HG03432 (cell line): ENCODE results near the gene THBS2.
"Not testable (repeated sequence)": the region's sequence is repeated elsewhere in the genome, so short reads cannot be mapped to it uniquely, and the experiment has no call there.

ENCODE experiments used
- ATAC-seq: cut with Tn5 transposase; IDR thresholded peaks from one replicate; pipeline ENCODE4 v1.9.1; 2021; ENCODE audit warnings: mild to moderate bottlenecking, moderate library complexity; ENCODE audit not compliant: unreplicated experiment

THBS2 gene

DNA sequence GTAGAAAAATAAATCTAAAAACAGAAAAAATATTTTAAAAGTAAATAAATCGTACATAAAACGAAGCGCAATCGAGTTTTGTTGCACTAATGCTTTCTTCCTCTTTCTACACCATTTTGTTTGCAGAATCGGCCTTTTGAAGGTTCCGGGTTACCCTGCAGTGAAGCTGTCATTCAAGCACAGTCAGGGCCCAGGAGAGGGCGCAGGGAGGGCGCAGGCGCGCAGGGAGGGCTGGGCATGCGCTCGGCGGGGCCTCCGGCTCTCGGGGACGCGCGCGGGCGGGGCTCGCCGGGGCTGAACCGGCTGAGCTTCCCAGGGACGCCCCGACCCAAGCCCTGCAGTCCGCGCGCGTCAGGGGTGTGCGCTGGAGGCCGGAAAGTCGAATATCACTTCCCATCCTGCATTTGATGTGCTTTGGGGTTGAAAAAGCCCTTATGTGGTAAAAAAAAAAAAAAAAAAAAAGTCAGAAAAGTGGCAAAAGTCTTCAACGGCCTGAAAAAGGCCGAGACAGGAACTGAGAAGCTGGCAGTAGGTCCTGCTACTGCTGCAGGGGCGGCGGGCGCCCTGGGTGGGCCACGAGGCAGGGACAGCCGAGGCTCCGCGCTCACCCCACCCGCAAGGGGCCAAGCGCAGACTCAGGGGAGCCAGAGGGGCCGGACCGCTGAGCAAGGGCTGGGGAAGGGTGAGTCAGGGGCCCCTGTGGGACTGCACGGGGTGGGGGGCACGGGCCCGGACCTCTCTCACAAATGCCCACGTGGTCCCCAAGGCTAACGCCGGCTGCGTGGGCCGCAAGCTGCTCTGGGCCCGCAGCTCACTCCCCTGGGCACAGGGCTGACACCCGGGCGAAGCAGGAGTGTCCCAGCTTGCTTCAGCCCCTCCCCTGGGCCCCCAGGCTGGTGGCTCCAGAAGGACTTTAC is 40.5 kb downstream of the THBS2 start:
- peak; percentile 100 for ATAC-seq

DNA sequence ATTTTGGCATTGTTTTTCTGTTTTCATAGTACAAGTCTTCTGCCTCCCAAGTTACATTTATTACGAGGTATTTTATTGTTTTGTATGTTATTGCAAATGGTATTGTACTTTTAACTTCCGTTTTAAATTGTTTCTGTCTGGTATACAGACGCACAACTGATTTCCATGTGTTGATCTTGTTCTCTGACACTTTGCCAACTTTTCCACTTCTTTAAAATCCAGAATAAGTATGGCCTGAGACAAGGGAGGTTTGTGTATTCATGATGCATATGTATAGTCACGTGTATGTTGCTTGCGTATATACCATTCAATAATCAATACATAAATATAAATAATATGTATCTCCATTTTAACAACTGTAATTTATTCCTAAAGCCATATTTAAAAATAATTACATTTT is 41.2 kb downstream of the THBS2 start:
- no peak for ATAC-seq

DNA sequence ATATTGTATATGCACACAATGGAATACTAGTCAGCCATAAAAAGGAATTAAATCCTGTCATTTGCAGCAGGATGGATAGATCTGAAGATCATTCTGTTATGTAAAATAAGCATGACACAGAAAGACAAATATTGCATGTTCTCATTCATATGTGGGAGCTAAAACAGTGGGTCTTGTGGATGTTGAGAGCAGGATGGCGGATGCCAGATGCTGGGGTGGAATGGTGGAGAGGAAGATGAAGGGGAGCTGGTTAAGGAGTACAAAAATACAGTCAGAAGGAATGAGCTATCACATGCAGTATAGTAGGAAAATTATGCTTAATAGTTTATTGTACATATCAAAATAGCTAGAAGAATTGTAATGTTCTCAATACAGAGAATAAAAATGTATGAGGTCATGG is 41.8 kb downstream of the THBS2 start:
- ATAC-seq: no peak

DNA sequence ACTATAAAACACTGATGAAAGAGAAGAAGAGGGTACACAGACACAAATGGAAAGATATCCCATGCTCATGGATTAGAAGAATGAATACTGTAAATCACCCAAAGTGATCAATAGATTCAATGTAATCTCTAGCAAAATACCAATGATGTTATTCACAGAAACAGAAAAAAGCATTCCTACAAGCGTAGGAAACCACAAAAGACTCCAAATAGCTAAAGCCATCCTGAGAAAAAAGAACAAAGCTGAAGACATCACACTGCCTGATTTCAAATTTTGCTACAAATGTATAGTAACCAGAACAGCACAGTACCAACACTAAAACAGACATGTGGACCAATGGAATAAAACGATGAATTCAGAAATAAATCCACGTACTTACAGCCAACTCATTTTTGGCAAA is 43.0 kb downstream of the THBS2 start:
- ATAC-seq: no peak

DNA sequence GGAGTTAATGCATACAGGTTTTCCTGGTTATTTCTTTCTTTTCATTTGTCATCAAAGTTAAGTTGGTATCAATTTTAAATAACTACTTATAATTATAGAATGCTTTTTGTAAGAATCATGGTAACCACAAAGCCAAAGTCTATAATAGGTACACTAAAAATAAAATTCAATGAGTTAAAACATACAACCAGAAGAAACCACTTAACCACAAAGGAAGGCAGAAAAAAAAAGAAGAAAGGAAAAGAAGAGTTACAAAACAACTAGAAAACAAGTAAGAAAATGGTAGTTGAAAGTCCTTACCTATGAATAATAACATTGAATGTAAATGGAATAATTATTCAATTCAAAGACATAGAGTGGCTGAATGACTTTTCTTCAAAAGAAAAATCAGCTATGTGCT is 45.6 kb downstream of the THBS2 start:
- ATAC-seq: no peak

DNA sequence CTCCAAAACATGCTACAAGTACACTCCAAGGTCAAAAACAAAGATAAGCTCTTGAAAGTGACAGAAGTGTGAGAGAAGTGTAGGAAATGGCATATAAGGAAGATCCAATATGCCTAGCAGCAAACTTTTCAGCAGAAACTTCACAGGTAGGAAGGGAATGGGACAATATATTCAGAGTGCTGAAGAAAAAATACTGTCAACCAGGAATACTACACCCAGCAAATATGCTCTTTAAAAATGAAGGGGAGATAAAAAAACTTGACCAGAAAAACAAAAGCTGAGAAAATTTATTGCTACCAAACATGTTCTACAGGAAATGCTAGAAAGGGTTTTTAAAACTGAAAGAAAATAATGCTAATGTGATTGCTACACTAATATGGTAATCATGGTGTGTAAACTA is 46.2 kb downstream of the THBS2 start:
- ATAC-seq: no peak

DNA sequence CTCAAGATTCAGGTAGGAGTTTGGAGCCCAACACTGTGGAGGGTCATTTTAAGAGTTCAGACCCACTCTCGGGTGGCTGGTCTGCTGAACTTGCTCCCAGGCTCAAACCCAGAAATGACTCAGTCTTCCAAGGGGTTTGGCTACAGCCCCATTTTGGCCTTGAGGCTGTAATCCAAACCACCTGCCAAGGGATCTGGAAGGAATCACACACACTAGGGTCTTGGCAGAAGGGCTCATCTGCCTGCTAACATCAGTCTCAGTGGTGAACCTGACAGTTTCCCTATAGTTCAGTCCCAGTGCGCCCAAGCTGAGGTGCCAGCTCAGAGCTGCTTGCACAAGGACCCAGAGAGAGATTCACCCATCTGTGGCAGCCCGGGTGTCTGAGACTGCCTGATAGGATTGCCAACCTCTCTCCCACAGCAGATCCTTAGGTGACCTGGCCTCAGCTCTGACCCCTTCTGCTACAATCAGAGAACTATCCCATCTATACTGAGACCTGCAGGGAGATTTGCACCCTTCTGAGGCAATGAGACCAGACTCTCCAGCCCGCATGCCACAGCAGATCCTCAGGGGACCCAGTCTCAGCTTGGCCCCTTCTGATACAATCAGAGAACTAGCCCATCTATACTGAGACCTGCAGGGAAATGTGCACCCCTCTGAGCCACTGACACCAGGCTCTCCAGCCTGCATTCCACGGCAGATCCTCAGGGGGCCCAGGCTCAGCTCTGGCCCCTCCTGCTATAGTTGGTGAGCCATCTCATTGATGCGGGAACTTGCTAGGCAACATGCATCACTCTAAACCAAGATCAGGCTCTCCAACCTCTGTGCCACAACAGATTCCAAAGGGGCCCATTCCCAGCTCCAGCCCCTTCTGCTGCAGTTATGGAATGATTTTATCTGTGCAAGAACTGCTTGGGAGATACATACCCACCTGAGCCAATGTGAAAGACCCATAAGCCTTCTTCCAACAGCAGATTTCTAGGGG is 48.2 kb downstream of the THBS2 start:
- no peak for ATAC-seq

DNA sequence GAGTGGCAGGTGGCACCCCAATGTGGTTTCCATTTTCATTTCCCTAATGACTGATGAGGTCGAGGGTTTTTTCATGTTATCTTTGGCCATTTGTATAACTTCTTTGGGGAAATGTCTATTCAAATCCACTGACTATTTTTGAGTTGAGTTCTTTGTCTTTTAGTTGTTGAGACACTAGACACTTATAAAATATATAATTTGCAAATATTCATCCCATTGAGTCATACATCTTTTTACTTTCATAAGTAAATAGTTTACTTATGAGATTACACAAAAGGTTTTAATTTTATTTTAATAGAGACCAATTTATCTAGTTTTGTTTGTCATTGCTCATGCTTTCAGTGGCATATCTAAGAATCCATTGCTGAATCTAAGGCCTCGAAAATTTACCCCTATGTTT is 49.5 kb downstream of the THBS2 start:
- ATAC-seq: no peak

DNA sequence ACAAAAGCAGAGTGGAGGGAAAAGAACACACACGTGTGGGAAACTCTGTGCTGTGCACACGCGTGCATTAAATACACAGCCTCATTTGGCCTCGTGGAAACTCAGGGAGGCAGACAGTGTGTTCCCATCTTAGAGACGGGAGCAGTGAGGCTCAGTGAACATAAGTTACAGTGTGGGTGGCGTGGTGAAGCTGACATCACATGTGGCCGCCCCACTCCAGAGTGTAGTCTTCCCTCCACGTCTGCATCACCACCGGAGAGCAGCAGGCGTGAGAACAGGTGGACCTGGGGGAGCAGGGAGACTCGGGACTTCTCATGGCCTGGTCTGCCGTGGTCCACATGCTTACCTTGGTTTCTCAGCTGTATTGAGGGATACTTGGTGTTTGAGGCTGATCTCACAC is 51.7 kb downstream of the THBS2 start:
- no peak for ATAC-seq

DNA sequence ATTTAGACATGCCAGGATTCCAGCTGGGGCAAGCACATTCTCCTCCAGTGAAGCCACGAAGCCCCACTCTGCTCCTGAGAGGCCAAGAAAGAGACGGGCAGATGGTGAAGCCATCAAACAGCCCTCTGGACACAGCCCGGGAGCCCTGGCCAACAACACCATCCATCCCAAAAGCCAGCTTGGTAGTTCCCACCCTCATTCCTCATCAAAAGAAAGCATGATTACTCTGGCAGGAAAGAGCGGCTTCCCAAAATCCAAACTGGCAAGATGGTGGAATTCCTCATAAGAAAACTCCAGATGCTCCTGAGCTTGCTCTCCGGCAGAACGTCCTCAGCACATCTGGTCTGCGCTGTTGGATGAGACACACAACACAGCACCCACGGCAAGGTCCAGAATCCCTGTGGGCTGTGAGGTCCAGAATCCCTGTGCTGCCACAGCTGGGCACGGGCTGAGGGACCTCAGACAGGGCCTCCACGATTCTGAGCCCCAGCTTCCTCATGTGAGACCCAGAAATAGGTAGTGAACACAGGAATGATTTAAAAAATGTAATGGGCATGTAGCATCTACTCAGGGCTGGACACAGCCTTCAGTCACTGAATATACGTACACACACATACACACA is 52.6 kb downstream of the THBS2 start:
- no peak for ATAC-seq

DNA sequence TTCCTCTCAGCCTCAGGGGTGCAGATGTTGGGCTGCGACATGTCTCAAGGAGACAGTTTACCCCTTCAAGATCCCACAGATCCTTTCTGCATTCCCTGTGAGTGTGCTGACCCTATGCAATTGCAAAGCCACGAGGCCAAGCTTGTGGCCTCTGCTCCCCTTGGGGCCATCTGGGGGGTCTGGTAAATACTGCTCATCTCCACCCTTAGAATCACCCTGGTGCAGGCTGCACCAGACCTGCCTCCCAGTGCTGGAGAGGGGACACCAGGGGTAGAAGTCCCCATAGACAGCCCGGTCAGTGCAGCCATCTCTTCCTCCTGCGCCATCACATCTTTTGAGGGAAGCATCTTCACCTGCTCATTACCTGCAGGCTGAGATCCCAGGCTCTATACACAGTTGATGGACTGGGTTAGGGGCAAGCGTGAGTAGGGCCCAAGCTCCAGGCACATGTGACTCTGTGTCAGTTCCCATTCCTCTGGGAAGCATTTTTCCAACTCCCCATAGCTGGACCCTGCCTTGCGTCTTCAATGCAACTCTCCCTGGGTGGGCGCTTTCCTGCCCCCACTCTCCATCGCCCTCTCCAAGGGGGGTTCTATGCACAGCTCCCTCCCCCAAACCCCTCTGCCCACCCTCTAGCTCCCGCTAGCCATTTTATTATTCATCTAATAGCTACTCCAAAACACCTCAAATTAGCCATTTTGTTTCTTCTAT is 53.9 kb downstream of the THBS2 start:
- ATAC-seq: no peak

DNA sequence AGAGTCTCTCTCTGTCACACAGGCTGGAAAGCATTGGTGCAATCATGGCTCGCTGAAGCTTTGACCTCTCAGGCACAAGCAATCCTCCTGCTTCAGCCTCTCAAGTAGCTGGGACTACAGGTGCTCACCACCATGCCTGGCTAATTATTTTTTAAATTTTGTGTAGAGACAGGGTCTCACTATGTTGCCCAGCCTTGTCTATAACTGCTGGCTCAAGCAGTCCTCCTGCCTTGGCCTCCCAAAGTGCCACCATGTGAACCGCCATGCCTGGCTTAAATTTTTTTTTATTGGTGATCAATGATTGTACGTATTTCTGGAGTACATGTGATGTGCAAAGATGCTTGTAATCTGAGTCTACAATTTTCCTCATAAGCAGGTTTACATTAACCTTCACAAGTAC is 54.8 kb downstream of the THBS2 start:
- no peak for ATAC-seq

DNA sequence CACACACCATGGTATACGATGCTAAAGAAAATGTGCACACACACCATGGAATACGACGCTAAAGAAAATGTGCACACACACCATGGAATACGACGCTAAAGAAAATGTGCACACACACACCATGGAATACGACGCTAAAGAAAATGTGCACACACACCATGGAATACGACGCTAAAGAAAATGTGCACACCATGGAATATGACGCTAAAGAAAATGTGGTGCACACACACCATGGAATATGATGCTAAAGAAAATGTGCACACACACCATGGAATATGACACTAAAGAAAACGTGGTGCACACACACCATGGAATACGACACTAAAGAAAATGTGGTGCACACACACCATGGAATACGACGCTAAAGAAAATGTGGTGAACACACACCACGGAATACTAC is 55.7 kb downstream of the THBS2 start:
- ATAC-seq: not testable (repeated sequence)

DNA sequence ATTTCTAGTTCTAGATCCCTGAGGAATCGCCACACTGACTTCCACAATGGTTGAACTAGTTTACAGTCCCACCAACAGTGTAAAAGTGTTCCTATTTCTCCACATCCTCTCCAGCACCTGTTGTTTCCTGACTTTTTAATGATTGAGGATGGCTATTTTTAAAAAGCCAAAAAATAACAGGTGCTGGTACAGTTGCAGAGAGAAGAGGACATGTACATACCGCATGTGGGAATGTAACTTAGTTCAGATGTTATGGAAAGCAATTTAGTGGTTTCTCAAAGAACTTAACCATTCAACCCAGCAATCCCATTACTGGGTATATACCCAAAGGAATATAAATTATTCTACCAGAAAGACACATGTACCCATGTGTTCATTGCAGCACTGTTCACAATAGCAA is 57.4 kb downstream of the THBS2 start:
- not testable (repeated sequence) for ATAC-seq

DNA sequence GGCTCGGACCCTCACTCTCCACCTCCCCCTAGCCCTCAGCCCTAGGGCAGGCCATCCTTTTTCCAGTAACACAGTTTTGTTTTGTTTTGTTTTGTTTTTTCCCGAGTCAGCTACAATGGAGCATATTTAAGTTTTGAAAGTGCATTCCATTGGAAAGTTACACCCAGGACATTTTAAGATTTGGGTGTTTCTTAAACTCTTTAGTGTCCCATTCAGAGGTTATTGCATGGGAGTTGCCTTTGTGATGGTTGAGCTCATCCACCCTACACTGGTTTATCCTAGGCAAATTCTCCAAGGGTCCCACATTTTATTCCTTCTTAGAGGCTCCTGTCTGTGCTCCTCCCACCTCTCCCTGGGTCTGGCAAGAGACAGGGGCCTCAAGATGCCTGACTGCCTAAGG is 58.9 kb downstream of the THBS2 start:
- ATAC-seq: no peak

DNA sequence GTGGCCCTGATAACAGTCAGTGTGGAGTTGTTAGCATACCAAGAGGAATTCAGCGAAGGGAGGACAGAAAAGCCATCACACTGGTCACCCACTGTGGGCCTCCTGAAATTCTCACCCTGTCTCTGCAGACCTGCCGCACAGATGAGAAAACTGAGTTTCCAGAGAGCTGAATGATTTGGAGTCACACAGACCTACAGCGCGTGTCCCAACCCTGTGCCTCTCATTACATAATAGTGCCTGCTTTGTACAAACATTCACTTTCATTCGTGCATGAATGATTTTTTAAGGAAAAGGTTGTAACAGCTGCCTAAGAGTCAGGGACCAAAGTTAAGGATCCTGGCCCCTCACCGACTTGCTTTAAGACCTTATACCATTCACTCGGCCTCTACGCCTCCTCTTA is 62.7 kb downstream of the THBS2 start:
- ATAC-seq: no peak

DNA sequence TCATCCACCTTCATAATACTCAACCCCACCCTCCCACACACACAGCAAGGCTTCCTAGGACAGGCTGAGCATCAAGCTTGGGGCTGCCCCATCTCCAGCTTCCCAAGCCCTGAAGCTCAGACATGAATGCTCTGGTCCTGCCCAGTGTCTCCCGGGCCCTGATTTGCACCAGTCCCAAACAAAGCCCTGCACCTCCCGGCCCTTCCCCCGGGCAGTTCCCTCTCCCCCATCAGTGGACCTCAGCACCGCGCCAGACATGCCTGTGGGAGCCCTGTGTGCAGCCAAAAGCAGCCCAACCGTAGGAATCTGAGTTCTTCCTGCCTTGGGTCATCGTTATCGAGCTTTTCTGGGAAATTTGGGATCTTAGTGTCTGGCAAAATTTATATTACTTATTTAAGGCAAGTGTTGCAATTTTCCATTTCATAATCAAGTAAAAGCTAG is 63.5 kb downstream of the THBS2 start:
- no peak for ATAC-seq

DNA sequence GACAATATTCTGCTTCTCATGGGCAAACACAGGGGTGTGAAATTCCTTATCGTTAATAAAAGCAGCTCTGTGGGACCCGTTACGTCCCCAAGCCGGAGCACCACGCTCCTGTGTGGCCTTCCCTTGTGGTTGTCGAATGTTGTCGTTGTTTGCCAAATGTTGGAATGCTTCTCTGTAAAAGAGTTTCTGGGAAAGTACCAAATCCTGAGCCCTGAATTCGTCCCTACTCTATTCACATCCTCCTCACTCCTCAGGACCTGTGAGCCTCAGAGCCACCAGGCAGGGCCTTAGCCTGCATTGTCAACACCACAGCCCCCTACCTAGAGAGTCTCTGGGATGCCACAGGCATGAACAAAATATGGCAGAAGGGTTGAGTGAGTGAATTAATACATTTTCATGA is 64.0 kb downstream of the THBS2 start:
- ATAC-seq: no peak

DNA sequence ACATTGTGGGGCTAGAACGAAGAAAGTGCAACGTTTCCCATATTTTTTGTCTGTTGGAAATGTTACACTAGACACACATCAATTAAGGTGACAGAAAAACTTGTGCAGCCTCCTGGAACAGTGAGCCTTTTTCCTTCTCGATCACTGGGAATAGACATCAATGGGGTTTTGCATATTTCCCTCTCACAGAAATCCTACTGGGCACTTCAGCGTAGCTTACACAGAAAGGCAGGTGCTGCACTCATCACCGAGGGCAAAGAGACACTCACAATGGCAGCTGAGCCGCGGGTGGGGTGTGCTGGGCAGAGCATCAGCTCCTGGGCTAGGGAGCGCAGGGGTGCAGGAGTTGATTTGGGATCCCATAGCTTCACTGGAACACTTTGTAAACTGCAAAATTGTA is 64.5 kb downstream of the THBS2 start:
- ATAC-seq: no peak

DNA sequence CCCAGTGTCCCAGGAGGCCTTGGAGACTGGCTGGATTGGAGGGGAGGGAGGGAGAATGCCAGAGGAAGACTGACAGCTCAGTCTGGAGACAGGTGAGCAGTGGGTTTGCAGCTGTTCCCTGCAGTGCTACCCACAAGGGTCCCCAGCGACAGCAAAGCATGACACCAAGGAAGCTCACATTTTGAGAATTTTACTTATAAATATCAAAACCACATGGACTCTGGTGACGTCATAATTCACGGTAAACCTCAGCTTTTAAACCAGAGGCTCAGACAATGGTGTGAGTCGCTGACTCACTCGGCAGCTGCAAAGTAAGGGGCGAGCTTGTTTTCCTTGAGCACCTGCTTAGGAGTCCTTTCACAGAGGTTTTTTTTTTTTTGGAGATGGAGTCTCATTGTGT is 65.2 kb downstream of the THBS2 start:
- no peak for ATAC-seq

DNA sequence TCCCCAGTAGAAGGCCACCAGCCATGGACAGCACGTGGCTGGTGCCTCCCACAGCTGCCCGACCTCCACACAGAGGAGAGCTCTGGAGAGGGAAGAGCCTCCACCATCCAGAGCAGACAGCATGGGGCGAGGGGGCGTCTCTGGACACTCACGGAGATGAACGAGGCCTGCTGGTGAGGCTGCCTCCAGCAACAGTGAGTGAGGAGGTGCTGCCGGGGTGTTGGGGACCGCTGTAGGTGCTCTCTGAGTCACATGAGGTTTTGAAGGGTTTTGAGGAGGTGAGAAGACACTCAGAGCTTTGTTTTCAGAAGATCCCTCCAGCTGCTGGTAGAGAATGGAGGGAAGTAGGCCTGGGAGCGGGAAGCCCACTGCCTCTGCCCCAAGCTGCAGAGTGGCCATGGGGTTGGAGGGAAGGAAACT is 65.6 kb downstream of the THBS2 start:
- ATAC-seq: no peak
